ENCODE results near the gene EPB41L3.

GRCh38 chr18:5422626-5423025 is 121.2 kb downstream of the EPB41L3 start:
- TF ChIP-seq, protein P1, sequence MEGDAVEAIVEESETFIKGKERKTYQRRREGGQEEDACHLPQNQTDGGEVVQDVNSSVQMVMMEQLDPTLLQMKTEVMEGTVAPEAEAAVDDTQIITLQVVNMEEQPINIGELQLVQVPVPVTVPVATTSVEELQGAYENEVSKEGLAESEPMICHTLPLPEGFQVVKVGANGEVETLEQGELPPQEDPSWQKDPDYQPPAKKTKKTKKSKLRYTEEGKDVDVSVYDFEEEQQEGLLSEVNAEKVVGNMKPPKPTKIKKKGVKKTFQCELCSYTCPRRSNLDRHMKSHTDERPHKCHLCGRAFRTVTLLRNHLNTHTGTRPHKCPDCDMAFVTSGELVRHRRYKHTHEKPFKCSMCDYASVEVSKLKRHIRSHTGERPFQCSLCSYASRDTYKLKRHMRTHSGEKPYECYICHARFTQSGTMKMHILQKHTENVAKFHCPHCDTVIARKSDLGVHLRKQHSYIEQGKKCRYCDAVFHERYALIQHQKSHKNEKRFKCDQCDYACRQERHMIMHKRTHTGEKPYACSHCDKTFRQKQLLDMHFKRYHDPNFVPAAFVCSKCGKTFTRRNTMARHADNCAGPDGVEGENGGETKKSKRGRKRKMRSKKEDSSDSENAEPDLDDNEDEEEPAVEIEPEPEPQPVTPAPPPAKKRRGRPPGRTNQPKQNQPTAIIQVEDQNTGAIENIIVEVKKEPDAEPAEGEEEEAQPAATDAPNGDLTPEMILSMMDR (IDR thresholded peaks at IDR 0.05; ENCODE audit: poor library complexity, severe bottlenecking): no peak
- TF ChIP-seq, protein P2, sequence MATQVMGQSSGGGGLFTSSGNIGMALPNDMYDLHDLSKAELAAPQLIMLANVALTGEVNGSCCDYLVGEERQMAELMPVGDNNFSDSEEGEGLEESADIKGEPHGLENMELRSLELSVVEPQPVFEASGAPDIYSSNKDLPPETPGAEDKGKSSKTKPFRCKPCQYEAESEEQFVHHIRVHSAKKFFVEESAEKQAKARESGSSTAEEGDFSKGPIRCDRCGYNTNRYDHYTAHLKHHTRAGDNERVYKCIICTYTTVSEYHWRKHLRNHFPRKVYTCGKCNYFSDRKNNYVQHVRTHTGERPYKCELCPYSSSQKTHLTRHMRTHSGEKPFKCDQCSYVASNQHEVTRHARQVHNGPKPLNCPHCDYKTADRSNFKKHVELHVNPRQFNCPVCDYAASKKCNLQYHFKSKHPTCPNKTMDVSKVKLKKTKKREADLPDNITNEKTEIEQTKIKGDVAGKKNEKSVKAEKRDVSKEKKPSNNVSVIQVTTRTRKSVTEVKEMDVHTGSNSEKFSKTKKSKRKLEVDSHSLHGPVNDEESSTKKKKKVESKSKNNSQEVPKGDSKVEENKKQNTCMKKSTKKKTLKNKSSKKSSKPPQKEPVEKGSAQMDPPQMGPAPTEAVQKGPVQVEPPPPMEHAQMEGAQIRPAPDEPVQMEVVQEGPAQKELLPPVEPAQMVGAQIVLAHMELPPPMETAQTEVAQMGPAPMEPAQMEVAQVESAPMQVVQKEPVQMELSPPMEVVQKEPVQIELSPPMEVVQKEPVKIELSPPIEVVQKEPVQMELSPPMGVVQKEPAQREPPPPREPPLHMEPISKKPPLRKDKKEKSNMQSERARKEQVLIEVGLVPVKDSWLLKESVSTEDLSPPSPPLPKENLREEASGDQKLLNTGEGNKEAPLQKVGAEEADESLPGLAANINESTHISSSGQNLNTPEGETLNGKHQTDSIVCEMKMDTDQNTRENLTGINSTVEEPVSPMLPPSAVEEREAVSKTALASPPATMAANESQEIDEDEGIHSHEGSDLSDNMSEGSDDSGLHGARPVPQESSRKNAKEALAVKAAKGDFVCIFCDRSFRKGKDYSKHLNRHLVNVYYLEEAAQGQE (IDR thresholded peaks at IDR 0.05; ENCODE audit: borderline replicate concordance): no peak
- TF ChIP-seq EP300 (conservative IDR thresholded peaks at IDR 0.05; ENCODE audit: poor library complexity, severe bottlenecking): no peak

Data from neural cell (in vitro differentiated cells).